Islet of Langerhans (tissue), 1 donor: ENCODE data around the gene C15orf40.
"Not testable (repeated sequence)": the region's sequence is repeated elsewhere in the genome, so short reads cannot be mapped to it uniquely, and the experiment has no call there.

ENCODE experiments used
- FAIRE-seq: peaks from one replicate; lab custom pipeline; 2011; peaks lifted over from hg19 to GRCh38; lab: Jason Lieb, UNC

Gene C15orf40

DNA sequence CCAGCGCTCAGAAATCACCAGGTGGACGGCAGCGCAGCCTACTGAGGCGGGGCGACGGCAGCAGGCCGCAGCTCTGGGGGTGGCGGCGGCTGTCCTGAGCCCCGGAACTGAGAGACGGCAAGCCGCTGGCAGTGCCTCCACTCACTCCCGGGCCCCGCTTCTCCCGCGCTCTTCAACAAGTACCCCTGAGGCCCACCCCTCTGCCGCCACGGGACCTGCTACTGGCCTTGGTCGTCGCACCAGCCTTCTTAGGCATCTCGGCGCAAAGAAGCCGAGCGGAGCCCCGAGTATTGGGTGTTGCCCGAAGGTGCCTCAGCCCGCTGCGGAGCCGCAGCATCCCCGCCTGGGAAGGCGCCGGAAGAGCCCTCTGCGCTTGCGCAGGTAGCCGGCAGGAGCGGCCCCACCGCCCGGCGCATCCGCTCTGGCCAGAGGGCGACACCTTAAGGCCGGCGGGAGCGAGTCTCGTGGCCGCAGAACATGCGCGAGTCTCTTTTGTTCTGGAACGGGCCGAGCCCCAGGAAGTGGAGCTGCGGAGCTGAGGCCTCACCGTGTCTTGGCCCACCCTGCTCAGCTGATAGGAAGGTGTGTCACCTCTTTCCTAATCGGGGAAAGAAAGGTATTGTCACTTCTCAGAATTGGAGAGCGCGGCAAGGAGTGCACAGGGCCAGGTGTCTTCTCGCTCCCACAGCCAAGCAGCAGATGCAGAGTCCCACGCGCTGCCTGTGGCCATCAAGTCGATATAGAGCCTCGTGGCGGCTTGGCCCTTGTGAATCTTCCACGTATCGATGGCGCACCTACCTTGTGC lies at the start of gene C15orf40:
Gene C15orf40, minus strand, starts transcription at position 369 of the 805 bp plus-strand sequence. Its CDS starts 32 bp downstream, at position 337.
- no peak for FAIRE-seq

- no peak for FAIRE-seq
These were observed 46.4 kb upstream of the C15orf40 start for GRCh38 chr15:83057696-83058376.

DNA sequence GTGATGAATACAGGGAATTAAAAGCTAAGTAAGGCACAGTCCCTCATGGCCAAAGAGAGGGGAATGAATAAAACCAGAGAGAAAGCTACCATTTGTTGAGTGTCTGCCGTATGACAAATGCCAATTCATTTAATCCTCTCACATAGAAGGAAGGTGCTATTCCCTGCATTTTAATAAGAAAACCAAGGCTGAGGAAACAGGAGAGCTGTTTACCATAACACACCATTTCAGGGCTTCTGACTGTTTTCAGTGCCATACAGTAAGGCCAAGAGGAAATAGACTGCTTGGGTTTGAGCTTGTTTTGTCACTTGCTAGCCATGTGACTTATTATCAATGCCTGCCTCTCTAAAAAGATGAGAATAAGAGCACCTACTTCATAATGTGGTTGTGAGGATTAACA lies 45.6 kb upstream of the C15orf40 start:
- FAIRE-seq: no peak

DNA sequence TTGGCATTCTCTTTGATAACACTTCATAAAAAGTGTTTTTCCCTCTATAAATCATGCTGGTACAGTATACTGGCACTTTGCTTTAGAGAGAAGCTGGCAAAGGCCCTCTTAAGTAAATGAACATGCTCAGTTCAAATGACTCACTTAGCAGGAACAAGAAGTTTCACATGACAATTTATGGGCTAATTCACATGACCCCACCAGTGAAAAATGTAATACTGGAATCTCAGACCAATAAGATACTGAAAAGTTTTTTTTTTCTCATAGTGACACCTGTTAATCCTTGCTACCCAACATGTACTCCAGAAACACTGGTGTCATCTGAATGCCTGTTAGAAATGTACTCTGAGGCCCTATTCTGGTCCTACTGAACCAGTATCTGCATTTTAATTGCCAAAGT lies 41.7 kb upstream of the C15orf40 start:
- FAIRE-seq: no peak

GRCh38 chr15:83046558-83047127 lies 35.2 kb upstream of the C15orf40 start:
- no peak for FAIRE-seq

GRCh38 chr15:83044156-83044555 lies 32.7 kb upstream of the C15orf40 start:
- FAIRE-seq: no peak

DNA sequence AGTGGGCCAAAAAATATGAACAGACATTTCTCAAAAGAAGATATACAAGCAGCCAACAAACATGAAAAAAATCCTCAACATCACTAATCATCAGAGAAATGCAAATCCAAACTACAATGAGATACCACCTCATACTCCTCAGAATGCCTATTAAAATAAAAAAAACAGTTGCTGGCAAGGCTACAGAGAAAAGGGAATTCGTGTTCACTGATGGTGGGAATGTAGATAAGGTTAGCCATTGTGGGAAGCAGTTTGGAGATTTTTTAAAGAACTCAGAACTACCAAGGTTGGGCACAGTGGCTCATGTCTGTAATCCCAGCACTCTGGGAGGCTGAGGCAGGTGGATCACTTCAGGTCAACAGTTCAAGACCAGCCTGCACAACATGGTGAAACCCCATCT lies 27.8 kb upstream of the C15orf40 start:
- no peak for FAIRE-seq

DNA sequence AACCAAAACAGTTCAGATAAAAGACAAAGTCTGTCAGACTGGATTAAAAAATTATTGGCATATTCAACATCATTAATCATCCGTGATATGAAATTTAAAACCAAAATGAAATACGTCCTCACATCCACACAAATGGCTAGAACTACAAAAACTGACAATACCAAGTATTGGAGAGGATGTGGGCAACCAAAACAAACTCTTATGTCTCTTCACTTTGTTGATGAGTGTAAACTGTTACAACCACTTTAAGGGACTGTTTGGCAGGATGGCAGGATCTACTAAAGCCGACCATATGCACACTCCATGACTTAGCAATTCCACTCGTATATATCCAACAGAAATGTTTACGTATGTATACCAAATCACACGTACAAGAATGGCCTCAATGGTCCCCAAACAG lies 24.8 kb upstream of the C15orf40 start:
- FAIRE-seq: no peak

GRCh38 chr15:83031234-83031633 lies 19.8 kb upstream of the C15orf40 start:
- FAIRE-seq: not testable (repeated sequence)

GRCh38 chr15:83030021-83030420 lies 18.6 kb upstream of the C15orf40 start:
- no peak for FAIRE-seq

- FAIRE-seq: no peak
These were observed 7.0 kb upstream of the C15orf40 start for GRCh38 chr15:83018436-83018835.

DNA sequence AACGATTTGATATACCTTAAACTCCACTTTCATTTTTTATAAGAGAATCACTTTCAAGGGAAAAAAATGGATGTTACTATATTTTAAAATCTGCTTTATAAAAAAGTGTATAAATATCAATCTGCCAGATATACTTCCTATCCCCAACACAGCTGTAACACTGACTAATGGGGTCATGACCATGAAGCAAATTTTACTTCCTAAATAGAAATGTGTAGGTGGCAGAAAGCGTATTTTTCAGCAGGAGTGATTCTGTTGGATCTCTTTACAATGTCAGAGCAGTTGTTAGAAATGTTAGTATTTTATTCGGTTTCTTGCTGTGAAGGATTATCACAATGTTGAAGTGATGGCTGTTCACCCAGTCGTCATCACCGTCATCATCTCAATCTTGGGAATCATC lies 5.5 kb upstream of the C15orf40 start:
- no peak for FAIRE-seq

DNA sequence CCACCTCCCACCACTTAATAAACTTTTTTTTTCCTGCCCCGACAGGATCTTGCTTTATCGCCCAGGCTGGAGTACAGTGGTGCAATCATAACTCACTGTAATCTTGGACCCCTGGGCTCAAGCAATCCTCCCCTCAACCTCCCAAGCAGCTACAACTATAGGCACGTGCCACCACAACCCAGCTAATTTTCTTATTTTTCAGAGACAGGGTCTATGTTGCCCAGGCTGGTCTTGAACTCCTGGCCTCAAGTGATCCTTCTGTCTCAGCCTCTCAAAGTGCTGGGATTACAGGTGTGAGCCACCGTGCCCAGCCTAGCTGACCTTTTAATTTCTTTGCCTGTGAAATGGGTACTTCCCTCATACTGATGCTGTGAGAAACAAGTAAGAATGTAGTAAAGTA lies 3.9 kb upstream of the C15orf40 start:
- no peak for FAIRE-seq

- no peak for FAIRE-seq
These were observed 2.8 kb upstream of the C15orf40 start for GRCh38 chr15:83014205-83014653.

DNA sequence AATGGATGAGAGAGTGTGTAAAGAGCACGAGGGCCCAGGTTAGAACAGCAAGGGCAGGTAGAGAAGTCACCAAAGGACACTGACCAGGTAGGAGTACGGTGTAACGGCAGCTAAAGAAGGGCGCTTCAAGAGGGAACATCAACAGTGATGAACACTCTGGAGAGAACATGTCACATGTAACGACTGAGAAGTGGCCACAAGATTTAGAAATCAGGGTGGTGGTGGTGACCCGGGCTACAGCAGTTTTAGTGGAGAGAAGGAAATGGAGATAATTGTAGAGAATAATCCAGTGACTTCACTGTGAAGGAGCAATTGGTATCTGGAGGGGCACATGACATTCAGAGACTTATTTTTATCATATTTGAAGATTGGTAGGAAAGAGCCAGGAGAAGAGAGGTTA lies 1.2 kb upstream of the C15orf40 start:
- no peak for FAIRE-seq

DNA sequence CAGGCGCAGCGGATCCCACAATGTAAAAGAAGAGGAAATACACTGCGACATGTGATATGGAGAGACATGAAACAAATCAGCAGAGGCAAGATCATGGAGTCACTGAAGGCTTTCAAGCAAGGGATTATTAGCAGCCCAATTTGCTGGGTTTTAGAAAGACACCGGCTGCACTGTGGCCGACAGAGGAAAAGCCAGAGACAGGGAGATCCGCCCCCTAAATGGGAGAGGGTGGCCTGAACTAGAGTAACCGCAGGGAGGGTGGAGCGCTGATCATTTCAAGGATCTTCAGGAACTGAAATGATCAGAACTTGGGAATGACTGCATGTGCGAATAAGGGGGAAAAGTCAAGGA lies 612 bp upstream of the C15orf40 start:
- FAIRE-seq: no peak

DNA sequence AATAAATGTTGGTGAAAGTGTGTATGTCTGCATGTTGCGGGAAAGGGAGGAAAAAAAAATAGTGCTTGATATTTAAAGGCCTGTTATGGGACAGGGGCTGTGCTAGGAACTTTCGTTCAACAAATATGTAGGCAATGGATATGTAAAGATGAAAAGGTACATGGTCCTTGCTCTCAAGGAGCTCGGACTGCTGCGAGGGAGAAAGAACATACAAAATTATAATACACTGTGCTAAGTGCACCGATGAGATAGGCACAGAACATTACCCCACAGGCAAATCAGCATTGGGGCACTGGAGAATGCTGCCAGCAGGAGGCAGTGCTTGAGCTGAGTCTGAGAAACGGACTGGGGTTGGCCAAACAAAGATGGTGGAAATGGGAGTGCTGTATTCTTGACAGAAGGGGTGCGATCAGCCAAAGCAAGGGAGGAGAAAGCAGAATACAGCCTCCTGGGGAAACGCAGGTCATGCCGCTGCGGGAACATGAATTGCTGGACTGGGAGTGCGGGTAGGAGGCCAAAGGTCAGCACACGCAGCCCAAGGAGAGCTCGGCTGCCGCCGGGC lies 649 bp downstream of the C15orf40 start:
- no peak for FAIRE-seq

GRCh38 chr15:83000672-83001031 lies 10.8 kb downstream of the C15orf40 start:
- not testable (repeated sequence) for FAIRE-seq

DNA sequence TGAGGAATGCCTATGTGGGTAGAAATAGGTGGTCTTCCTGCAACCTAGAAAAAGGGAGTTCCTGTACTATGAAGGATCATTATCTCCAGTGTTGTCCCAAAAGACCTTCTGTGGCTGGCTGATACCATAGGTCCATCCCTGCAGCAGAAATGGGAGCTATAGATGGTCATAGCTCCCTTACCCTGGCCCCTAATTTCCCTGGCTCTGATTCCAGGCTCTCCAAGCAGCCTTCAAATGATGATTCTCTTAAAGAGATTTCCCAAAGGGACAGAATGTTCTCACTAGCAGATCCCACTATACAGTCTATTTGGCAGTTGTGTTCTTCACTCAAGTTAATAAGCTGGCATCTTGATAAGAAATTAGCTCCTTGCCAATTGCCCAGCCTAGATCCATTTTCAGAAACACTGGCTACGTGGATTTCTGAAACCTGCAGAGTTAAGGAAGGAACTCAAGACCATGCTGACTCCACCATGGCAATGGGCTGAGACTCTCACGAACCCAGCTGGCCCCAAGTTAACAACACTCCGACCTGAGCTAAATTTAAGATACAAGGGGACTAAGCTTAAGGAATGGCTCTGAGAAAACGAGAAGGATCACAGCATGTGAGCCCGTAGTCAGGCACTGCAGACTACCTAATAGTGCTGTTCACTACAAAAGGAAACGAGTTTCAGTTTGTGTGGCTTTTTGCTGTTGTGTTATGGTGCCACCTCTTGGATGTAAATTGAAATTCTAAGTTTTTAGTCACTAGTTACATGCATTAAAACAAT lies 11.4 kb downstream of the C15orf40 start:
- peak; percentile 78 for FAIRE-seq

GRCh38 chr15:82999426-82999825 lies 12.0 kb downstream of the C15orf40 start:
- FAIRE-seq: no peak

GRCh38 chr15:82995938-82996337 lies 15.5 kb downstream of the C15orf40 start:
- no peak for FAIRE-seq

DNA sequence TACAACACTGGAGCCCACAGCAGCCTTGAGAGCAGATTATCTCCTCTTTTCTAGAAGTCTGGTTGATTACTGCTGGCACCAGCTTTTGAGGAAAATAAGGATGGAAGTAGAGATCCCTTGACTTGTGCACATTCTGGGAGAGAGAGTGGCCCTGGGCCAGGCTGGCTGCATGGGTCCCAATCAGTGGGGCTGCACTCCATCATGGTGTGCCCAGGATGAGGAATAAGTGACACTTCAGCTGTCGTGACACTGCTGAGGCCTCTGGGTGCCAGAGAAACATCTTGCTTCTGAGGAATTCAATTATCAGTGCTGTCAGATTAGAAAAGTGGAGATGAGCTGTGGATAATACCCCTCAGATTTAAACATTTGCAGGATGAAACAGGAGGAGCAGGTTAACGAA lies 16.4 kb downstream of the C15orf40 start:
- no peak for FAIRE-seq
